Keratinocyte (primary cell): ENCODE results near the gene TOX2. TPM values are rescaled to one million over a fixed set of nuclear protein-coding genes. Genes with fewer than 3 reads are reported as not detected.

Experiments
- DNase-seq: peaks from one replicate; pipeline ENCODE4 v3.0.0-alpha.2; 2011; ENCODE audit warnings: low read depth, missing footprints, low spot score
- FAIRE-seq: peaks from 2 replicates; lab custom pipeline; 2011; peaks lifted over from hg19 to GRCh38; lab: Jason Lieb, UNC
- H2AFZ ChIP-seq: 2 replicates; pipeline ENCODE4 v1.6.0; 2012; ENCODE audit warnings: low read length, control low read depth, inconsistent platforms; ENCODE audit not compliant: control insufficient read depth
- H3K27ac ChIP-seq: 2 replicates; pipeline ENCODE4 v1.5.1; 2011; ENCODE audit warnings: low read length; ENCODE audit not compliant: control insufficient read depth, insufficient read depth
- H3K27me3 ChIP-seq: 3 replicates; pipeline ENCODE4 v1.6.0; 2011; ENCODE audit warnings: low read length; ENCODE audit not compliant: control insufficient read depth, insufficient read depth; ENCODE audit errors: extremely low read depth
- H3K36me3 ChIP-seq, 2 experiments: 2 replicates in 1 of 2; 3 replicates in 1 of 2; pipeline ENCODE4 v1.5.1; 2011; ENCODE audit warnings: low read length in 2 of 2, mild to moderate bottlenecking in 1 of 2; ENCODE audit not compliant: control insufficient read depth in 2 of 2, insufficient read depth in 2 of 2; ENCODE audit errors: extremely low read depth in 1 of 2
- H3K4me1 ChIP-seq: 3 replicates; pipeline ENCODE4 v1.5.1; 2011; ENCODE audit warnings: low read length; ENCODE audit not compliant: control insufficient read depth, insufficient read depth; ENCODE audit errors: extremely low read depth
- H3K4me2 ChIP-seq: 3 replicates; pipeline ENCODE4 v1.6.0; 2011; ENCODE audit warnings: low read depth, low read length; ENCODE audit not compliant: control insufficient read depth, insufficient read depth; ENCODE audit errors: extremely low read depth
- H3K4me3 ChIP-seq, 3 experiments: fragments of 200-600 bp in 1 of 3; sonication (generic) in 1 of 3; 2 replicates in 2 of 3; 3 replicates in 1 of 3; pipeline ENCODE4 v1.5.1; 2011 to 2016; ENCODE audit warnings: low read length in 3 of 3, mild to moderate bottlenecking in 3 of 3, control low read depth in 2 of 3, inconsistent platforms in 1 of 3, low read depth in 1 of 3, mixed read lengths in 1 of 3, mixed run types in 1 of 3, moderate library complexity in 1 of 3; ENCODE audit not compliant: control insufficient read depth in 2 of 3, insufficient read depth in 2 of 3; ENCODE audit errors: extremely low read depth in 1 of 3
- H3K79me2 ChIP-seq: 2 replicates; pipeline ENCODE4 v1.6.0; 2012; ENCODE audit warnings: low read length; ENCODE audit not compliant: control insufficient read depth, insufficient read depth
- H3K9ac ChIP-seq: 3 replicates; pipeline ENCODE4 v1.6.0; 2011; ENCODE audit warnings: low read length; ENCODE audit not compliant: control insufficient read depth, insufficient read depth; ENCODE audit errors: extremely low read depth
- H3K9me1 ChIP-seq: 3 replicates; pipeline ENCODE4 v1.6.0; 2011; ENCODE audit warnings: low read length; ENCODE audit not compliant: control insufficient read depth, insufficient read depth; ENCODE audit errors: extremely low read depth
- H3K9me3 ChIP-seq: 2 replicates; pipeline ENCODE4 v1.5.1; 2012; ENCODE audit warnings: low read depth, low read length; ENCODE audit not compliant: control insufficient read depth
- H4K20me1 ChIP-seq: 3 replicates; pipeline ENCODE4 v1.6.0; 2011; ENCODE audit warnings: low read length; ENCODE audit not compliant: control insufficient read depth, insufficient read depth; ENCODE audit errors: extremely low read depth
- CTCF ChIP-seq, 3 experiments: IDR thresholded peaks in 1 of 3; conservative IDR thresholded peaks in 1 of 3; optimal IDR thresholded peaks in 1 of 3; 2 replicates in 2 of 3; 3 replicates in 1 of 3; pipeline versions ENCODE3 to v1.5.1; 2011; ENCODE audit warnings: low read length in 3 of 3, mild to moderate bottlenecking in 3 of 3, moderate library complexity in 2 of 3, control low read depth in 1 of 3, inconsistent platforms in 1 of 3; ENCODE audit not compliant: insufficient read depth in 2 of 3; ENCODE audit errors: extremely low read depth in 1 of 3
- EZH2 ChIP-seq: IDR thresholded peaks from one replicate; pipeline ENCODE4 v1.6.1; 2012; ENCODE audit warnings: inconsistent platforms, mild to moderate bottlenecking, low read length, moderate library complexity
- dilution Hi-C: fragments of 300-500 bp; cut with MboI; formaldehyde crosslinking; loops from one replicate; pipeline ENCODE4 v1.7.0; 2020; ENCODE audit warnings: low sequenced_read_pairs; ENCODE audit not compliant: extremely low pct_ligation_motif_present
- polyA plus RNA-seq, 5 experiments: library from polyadenylated mRNA; depleted of rRNA in 3 of 5; stranded (reverse) in 3 of 5; stranded (forward) in 1 of 5; unstranded in 1 of 5; fragments of >200 nt; gene quantifications; 1 replicate in 1 of 5; 2 replicates in 3 of 5; 3 replicates in 1 of 5; pipeline versions ENCODE4 v1.2.1 to v1.2.3, GENCODE V29; 2011 to 2012; ENCODE audit warnings: missing spikeins in 2 of 5, low read depth in 1 of 5, low replicate concordance in 1 of 5

TOX2 gene
- polyA plus RNA-seq, 1 donor (not counting 4 experiments of a cell fraction or from before 2014, with no cell fraction given) = 0.20 TPM

DNA sequence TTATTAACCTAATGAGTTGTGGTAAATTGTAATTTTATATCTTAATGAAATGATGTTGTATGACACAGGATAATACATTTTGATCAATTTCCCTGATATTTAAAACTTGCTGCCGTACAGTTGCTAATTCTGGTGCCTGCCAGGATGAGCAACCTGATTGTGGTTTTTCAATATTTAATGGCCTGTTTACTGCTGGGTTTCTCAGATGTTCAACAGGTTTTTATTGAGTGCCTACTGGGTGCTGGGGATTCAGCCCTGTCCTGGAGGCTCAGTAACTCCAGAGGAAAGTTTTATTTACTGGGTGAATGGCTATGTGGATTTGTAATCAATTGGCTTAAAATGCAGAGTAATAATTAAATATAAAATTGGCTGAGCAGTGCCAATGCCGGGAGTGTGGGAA, 8.0 kb downstream of the TOX2 start:
- no peaks in the 10 kb centered on the region for H3K36me3 ChIP-seq
- H3K27me3 ChIP-seq = peaks cover 34% of the 10 kb centered on the region
- no peaks in the 10 kb centered on the region for H3K9me3 ChIP-seq
- peaks cover 7% of the 10 kb centered on the region for H3K4me1 ChIP-seq
- TF ChIP-seq EZH2 (no peak), CTCF (optimal IDR thresholded peaks at IDR 0.05 in 1 of 3, IDR thresholded peaks at IDR 0.05 in 1 of 3, conservative IDR thresholded peaks at IDR 0.05 in 1 of 3; ENCODE audit: extremely low read depth in 1 of 3, insufficient read depth in 2 of 3, low read length in 3 of 3) (no peak)
- DNase-seq (no peak), FAIRE-seq (no peak)
- no peak overlapping the region for H3K27ac ChIP-seq
- H3K9ac ChIP-seq = no peak overlapping the region
- dilution Hi-C loops = no loop called here
- no peak overlapping the region for H2AFZ ChIP-seq
- no peak overlapping the region for H3K4me2 ChIP-seq
- no peaks in the 10 kb centered on the region for H3K9me1 ChIP-seq
- no peaks in the 10 kb centered on the region for H3K79me2 ChIP-seq
- H4K20me1 ChIP-seq = no peaks in the 10 kb centered on the region
- no peak overlapping the region for H3K4me3 ChIP-seq

DNA sequence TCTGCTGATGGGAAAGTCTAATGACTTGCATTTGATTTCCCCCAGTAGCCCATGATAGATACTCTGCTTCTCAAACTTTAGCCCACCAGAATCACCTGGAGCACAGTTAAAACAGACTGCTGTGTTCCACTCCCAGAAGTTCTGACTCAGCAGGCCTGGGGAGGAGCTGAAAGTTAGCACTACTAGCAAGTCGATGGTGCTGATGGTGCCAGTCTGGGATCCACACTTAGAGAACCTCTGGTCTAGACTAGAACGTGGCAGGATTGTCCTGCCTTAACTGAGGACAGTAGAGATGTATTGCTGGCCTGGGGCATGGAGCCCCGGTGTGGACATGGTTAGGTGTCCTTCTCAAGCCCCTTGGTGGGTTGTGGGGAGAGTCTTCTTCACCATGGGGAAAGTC, 8.7 kb downstream of the TOX2 start:
- Histone ChIP-seq H3K27me3 (peaks cover 30% of the 10 kb centered on the region), H3K27ac (no peak overlapping the region), H3K36me3 (no peaks in the 10 kb centered on the region), H2AFZ (no peak overlapping the region), H3K4me2 (no peak overlapping the region), H3K9me1 (no peaks in the 10 kb centered on the region), H3K4me3 (no peak overlapping the region), H3K79me2 (no peaks in the 10 kb centered on the region), H3K9me3 (no peaks in the 10 kb centered on the region), H3K9ac (no peak overlapping the region), H4K20me1 (no peaks in the 10 kb centered on the region), H3K4me1 (peaks cover 9% of the 10 kb centered on the region)
- DNase-seq (no peak), FAIRE-seq (no peak)
- no peak for TF ChIP-seq EZH2
- dilution Hi-C loops = no loop called here

GRCh38 chr20:43923917-43924316, 9.3 kb downstream of the TOX2 start:
- Histone ChIP-seq H4K20me1 (no peaks in the 10 kb centered on the region), H3K27me3 (peaks cover 30% of the 10 kb centered on the region), H3K36me3 (no peaks in the 10 kb centered on the region), H2AFZ (no peak overlapping the region), H3K27ac (no peak overlapping the region), H3K4me1 (peaks cover 12% of the 10 kb centered on the region), H3K79me2 (no peaks in the 10 kb centered on the region), H3K9me1 (no peaks in the 10 kb centered on the region), H3K4me2 (no peak overlapping the region), H3K4me3 (no peak overlapping the region), H3K9ac (no peak overlapping the region), H3K9me3 (no peaks in the 10 kb centered on the region)
- no peak for TF ChIP-seq EZH2
- no peak for TF ChIP-seq CTCF (optimal IDR thresholded peaks at IDR 0.05 in 1 of 3, IDR thresholded peaks at IDR 0.05 in 1 of 3, conservative IDR thresholded peaks at IDR 0.05 in 1 of 3; ENCODE audit: extremely low read depth in 1 of 3, insufficient read depth in 2 of 3, low read length in 3 of 3)
- dilution Hi-C loops = no loop called here
- DNase-seq (no peak), FAIRE-seq (no peak)
